SK-N-SH treated with all-trans-retinoic acid at 6 μM for 48 hours (cell line): ENCODE measurements around the gene C20orf141.

Experiments used
- ATAC-seq: fragments of 200-7000 bp; cut with Tn5 transposase; 3 replicates; pipeline ENCODE4 v1.9.1; 2020; ENCODE audit warnings: mild to moderate bottlenecking, moderate library complexity
- ARNTL ChIP-seq: fragments of 450-650 bp; formaldehyde crosslinking; IDR thresholded peaks from 2 replicates; pipeline ENCODE4 v1.5.0; 2020; ENCODE audit warnings: low read depth, mild to moderate bottlenecking, moderate library complexity, borderline replicate concordance
- BACH2 ChIP-seq: fragments of 250-450 bp; sonication (Bioruptor Pico); IDR thresholded peaks from 2 replicates; pipeline ENCODE4 v1.9.0; 2021; ENCODE audit warnings: mild to moderate bottlenecking, borderline replicate concordance
- CSDC2 ChIP-seq: fragments of 250-450 bp; sonication (Bioruptor Pico); IDR thresholded peaks from 2 replicates; pipeline ENCODE4 v1.5.0; 2020; ENCODE audit warnings: mild to moderate bottlenecking, moderate library complexity
- GLIS3 ChIP-seq: fragments of 250-450 bp; sonication (Bioruptor Pico); IDR thresholded peaks from 2 replicates; pipeline ENCODE4 v1.5.0; 2020; ENCODE audit warnings: mild to moderate bottlenecking, moderate library complexity
- ISL1 ChIP-seq: fragments of 250-450 bp; sonication (Bioruptor Pico); IDR thresholded peaks from 2 replicates; pipeline ENCODE4 v2.1.2; 2022; ENCODE audit warnings: mild to moderate bottlenecking, moderate library complexity
- PPARA ChIP-seq: fragments of 250-450 bp; sonication (Bioruptor Pico); IDR thresholded peaks from 2 replicates; pipeline ENCODE4 v1.5.0; 2020; ENCODE audit warnings: mild to moderate bottlenecking, borderline replicate concordance
- SNAI2 ChIP-seq: fragments of 250-450 bp; sonication (Bioruptor Pico); IDR thresholded peaks from 2 replicates; pipeline ENCODE4 v1.5.0; 2020; ENCODE audit warnings: mild to moderate bottlenecking, moderate library complexity
- TCF4 ChIP-seq: fragments of 250-450 bp; sonication (Bioruptor Pico); IDR thresholded peaks from 2 replicates; pipeline ENCODE4 v1.8.0; 2021; ENCODE audit warnings: mild to moderate bottlenecking, moderate library complexity, borderline replicate concordance
- ZC3H10 ChIP-seq: fragments of 250-450 bp; sonication (Bioruptor Pico); IDR thresholded peaks from 2 replicates; pipeline ENCODE4 v1.5.1; 2021; ENCODE audit warnings: mild to moderate bottlenecking, moderate library complexity
- ZFP3 ChIP-seq: fragments of 250-450 bp; sonication (Bioruptor Pico); IDR thresholded peaks from 2 replicates; pipeline ENCODE4 v1.5.0; 2020; ENCODE audit warnings: mild to moderate bottlenecking, moderate library complexity
- ZNF70 ChIP-seq: fragments of 450-650 bp; formaldehyde crosslinking; IDR thresholded peaks from 2 replicates; pipeline ENCODE4 v1.5.0; 2020; ENCODE audit warnings: mild to moderate bottlenecking, moderate library complexity
- ZNF8 ChIP-seq: fragments of 450-650 bp; formaldehyde crosslinking; IDR thresholded peaks from 2 replicates; pipeline ENCODE4 v1.5.0; 2020; ENCODE audit warnings: mild to moderate bottlenecking, moderate library complexity
- TF ChIP-seq, protein P1 (sequence below): fragments of 250-450 bp; sonication (Bioruptor Pico); IDR thresholded peaks from 2 replicates; pipeline ENCODE4 v1.5.0; 2020; ENCODE audit warnings: mild to moderate bottlenecking, moderate library complexity
- TF ChIP-seq, protein P2 (sequence below): fragments of 250-450 bp; sonication (Bioruptor Pico); IDR thresholded peaks from 2 replicates; pipeline ENCODE4 v1.8.0; 2020; ENCODE audit warnings: mild to moderate bottlenecking, moderate library complexity, borderline replicate concordance
- TF ChIP-seq, protein P3 (sequence below): fragments of 250-450 bp; sonication (Bioruptor Pico); IDR thresholded peaks from 2 replicates; pipeline ENCODE4 v1.5.1; 2020; ENCODE audit warnings: low read depth, mild to moderate bottlenecking, moderate library complexity
- TF ChIP-seq, protein P4 (sequence below): fragments of 250-450 bp; sonication (Bioruptor Pico); IDR thresholded peaks from 2 replicates; pipeline ENCODE4 v1.5.1; 2021; ENCODE audit warnings: mild to moderate bottlenecking, moderate library complexity
- TF ChIP-seq, protein P5 (sequence below): fragments of 250-450 bp; sonication (Bioruptor Pico); IDR thresholded peaks from 2 replicates; pipeline ENCODE4 v1.8.0; 2021; ENCODE audit warnings: low read depth, mild to moderate bottlenecking, moderate library complexity, borderline replicate concordance

C20orf141 gene

DNA sequence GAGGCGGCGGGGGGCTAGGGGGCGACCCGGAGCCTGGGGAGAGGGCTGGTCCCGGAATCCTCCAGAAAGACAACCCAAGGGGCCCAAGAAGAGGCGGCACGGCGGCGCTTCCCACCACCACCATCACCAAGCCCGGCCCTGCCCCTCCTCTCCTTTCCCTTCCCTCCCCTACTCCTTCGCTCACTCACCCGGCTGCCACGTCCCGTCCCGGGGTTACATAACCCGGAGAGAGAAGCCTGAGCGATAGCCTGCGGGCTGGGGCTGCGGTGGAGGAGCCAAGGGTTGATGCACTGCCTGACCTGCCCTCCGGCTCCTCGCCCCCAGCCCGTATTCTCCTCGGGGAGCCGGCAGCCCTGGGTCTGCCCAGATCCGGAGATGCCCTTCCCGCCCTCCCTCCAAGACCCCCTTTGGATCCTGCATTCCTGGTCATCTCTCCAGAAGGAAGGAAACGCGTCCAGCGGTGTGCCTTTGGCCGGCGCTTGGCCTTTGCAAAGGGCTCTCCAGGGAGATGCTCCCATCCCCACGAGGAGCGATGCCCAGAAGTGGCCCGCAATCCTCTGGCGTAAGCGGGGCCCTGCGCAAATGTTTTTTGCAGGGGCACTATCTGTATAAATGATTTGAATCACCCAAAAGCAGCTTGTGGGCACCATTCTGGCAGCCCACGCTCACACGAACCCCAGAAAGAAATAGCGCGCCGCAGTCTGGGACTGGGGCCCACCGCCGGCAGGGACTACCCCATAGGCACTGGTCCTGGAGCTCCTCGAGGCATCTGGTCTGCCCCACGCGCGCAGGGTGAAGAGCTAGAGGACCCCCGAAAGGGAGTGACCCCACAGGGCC lies 9.7 kb upstream of the C20orf141 start:
- no peak for ATAC-seq
- no peak for TF ChIP-seq ARNTL (CRISPR knock-in tag)
- TF ChIP-seq ISL1 (CRISPR knock-in tag), result no peak
- no peak for TF ChIP-seq ZC3H10 (CRISPR knock-in tag)
- no peak for TF ChIP-seq GLIS3 (CRISPR knock-in tag)
- TF ChIP-seq, protein P1, sequence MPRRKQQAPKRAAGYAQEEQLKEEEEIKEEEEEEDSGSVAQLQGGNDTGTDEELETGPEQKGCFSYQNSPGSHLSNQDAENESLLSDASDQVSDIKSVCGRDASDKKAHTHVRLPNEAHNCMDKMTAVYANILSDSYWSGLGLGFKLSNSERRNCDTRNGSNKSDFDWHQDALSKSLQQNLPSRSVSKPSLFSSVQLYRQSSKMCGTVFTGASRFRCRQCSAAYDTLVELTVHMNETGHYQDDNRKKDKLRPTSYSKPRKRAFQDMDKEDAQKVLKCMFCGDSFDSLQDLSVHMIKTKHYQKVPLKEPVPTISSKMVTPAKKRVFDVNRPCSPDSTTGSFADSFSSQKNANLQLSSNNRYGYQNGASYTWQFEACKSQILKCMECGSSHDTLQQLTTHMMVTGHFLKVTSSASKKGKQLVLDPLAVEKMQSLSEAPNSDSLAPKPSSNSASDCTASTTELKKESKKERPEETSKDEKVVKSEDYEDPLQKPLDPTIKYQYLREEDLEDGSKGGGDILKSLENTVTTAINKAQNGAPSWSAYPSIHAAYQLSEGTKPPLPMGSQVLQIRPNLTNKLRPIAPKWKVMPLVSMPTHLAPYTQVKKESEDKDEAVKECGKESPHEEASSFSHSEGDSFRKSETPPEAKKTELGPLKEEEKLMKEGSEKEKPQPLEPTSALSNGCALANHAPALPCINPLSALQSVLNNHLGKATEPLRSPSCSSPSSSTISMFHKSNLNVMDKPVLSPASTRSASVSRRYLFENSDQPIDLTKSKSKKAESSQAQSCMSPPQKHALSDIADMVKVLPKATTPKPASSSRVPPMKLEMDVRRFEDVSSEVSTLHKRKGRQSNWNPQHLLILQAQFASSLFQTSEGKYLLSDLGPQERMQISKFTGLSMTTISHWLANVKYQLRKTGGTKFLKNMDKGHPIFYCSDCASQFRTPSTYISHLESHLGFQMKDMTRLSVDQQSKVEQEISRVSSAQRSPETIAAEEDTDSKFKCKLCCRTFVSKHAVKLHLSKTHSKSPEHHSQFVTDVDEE (CRISPR knock-in tag), result no peak
- TF ChIP-seq ZFP3, result no peak
- TF ChIP-seq TCF4, result no peak
- TF ChIP-seq ZNF8 (CRISPR knock-in tag), result no peak
- TF ChIP-seq, protein P2, sequence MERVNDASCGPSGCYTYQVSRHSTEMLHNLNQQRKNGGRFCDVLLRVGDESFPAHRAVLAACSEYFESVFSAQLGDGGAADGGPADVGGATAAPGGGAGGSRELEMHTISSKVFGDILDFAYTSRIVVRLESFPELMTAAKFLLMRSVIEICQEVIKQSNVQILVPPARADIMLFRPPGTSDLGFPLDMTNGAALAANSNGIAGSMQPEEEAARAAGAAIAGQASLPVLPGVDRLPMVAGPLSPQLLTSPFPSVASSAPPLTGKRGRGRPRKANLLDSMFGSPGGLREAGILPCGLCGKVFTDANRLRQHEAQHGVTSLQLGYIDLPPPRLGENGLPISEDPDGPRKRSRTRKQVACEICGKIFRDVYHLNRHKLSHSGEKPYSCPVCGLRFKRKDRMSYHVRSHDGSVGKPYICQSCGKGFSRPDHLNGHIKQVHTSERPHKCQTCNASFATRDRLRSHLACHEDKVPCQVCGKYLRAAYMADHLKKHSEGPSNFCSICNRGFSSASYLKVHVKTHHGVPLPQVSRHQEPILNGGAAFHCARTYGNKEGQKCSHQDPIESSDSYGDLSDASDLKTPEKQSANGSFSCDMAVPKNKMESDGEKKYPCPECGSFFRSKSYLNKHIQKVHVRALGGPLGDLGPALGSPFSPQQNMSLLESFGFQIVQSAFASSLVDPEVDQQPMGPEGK (CRISPR knock-in tag), result no peak

DNA sequence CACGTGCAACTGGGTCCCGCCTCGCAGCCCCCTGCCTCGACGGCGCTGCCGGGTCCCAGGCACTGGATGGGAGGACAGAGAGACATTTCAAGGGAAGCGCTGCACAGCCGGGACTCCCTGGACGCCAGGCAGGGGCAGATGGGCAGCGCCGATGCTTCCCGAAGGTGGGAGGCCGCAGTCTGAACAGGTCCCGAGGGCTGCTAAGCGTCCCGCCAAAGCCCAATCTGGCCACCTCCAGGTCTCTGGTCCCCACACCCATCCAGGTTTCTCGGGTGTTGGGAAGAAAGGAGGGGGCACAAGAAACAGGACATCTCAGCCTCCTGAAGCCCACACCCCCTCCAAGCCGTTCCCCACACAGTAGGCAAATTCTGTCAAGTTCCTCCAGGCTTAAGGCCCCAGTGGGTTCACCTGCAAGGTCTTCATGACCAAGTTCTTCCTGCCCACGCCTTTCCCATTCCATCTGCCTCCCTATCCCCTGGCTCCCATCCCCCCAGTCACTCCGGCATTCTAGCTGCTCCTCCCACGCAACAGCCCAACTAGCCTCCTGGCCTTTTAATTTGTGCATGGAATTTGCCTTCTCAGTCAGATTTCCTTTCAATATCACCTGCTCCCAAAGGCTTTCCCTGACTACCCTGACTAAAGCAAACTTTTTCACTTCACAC lies 9.0 kb upstream of the C20orf141 start:
- ATAC-seq, result no peak
- TF ChIP-seq SNAI2 (no peak), PPARA (no peak), BACH2 (CRISPR knock-in tag) (no peak), ZNF8 (CRISPR knock-in tag) (no peak), GLIS3 (CRISPR knock-in tag) (no peak), ZFP3 (no peak), ZNF70 (CRISPR knock-in tag) (no peak), CSDC2 (no peak), ZC3H10 (CRISPR knock-in tag) (no peak), ISL1 (CRISPR knock-in tag) (no peak), ARNTL (CRISPR knock-in tag) (no peak)
- TF ChIP-seq, protein P1 (CRISPR knock-in tag), result no peak
- TF ChIP-seq, protein P2 (CRISPR knock-in tag), result no peak
- TF ChIP-seq, protein P3, sequence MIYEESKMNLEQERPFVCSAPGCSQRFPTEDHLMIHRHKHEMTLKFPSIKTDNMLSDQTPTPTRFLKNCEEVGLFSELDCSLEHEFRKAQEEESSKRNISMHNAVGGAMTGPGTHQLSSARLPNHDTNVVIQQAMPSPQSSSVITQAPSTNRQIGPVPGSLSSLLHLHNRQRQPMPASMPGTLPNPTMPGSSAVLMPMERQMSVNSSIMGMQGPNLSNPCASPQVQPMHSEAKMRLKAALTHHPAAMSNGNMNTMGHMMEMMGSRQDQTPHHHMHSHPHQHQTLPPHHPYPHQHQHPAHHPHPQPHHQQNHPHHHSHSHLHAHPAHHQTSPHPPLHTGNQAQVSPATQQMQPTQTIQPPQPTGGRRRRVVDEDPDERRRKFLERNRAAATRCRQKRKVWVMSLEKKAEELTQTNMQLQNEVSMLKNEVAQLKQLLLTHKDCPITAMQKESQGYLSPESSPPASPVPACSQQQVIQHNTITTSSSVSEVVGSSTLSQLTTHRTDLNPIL, result no peak
- TF ChIP-seq, protein P4, sequence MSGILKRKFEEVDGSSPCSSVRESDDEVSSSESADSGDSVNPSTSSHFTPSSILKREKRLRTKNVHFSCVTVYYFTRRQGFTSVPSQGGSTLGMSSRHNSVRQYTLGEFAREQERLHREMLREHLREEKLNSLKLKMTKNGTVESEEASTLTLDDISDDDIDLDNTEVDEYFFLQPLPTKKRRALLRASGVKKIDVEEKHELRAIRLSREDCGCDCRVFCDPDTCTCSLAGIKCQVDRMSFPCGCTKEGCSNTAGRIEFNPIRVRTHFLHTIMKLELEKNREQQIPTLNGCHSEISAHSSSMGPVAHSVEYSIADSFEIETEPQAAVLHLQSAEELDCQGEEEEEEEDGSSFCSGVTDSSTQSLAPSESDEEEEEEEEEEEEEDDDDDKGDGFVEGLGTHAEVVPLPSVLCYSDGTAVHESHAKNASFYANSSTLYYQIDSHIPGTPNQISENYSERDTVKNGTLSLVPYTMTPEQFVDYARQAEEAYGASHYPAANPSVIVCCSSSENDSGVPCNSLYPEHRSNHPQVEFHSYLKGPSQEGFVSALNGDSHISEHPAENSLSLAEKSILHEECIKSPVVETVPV (CRISPR knock-in tag), result no peak
- TF ChIP-seq, protein P5, sequence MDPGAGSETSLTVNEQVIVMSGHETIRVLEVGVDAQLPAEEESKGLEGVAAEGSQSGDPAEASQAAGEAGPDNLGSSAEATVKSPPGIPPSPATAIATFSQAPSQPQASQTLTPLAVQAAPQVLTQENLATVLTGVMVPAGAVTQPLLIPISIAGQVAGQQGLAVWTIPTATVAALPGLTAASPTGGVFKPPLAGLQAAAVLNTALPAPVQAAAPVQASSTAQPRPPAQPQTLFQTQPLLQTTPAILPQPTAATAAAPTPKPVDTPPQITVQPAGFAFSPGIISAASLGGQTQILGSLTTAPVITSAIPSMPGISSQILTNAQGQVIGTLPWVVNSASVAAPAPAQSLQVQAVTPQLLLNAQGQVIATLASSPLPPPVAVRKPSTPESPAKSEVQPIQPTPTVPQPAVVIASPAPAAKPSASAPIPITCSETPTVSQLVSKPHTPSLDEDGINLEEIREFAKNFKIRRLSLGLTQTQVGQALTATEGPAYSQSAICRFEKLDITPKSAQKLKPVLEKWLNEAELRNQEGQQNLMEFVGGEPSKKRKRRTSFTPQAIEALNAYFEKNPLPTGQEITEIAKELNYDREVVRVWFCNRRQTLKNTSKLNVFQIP, result no peak
